ENCODE results near the gene LYPLAL1.

LYPLAL1 gene

GRCh38 chr1:219176168-219176567, 2.5 kb downstream of the LYPLAL1 start:
- H2AFZ ChIP-seq (ENCODE audit: low read length) = no peak overlapping the region
- peak overlapping the region; percentile 85 for H3K4me3 ChIP-seq (ENCODE audit: low read depth, low read length, poor library complexity, severe bottlenecking)

GRCh38 chr1:219177363-219177762, 3.7 kb downstream of the LYPLAL1 start:
- no peak overlapping the region for H3K4me3 ChIP-seq (ENCODE audit: low read depth, low read length, poor library complexity, severe bottlenecking)
- no peaks in the 10 kb centered on the region for H3K9me3 ChIP-seq (ENCODE audit: low read length)
- no peak overlapping the region; the same call in 1 of the 2 replicates for H3K9ac ChIP-seq (ENCODE audit: low read length)
- H3K36me3 ChIP-seq (ENCODE audit: insufficient read depth, low read length) = peaks cover 33% of the 10 kb centered on the region
- peak overlapping the region; percentile 97; the same call in 1 of the 2 replicates for H3K4me2 ChIP-seq (ENCODE audit: low read length)
- peaks cover 44% of the 10 kb centered on the region for H3K4me1 ChIP-seq (ENCODE audit: insufficient read depth, low read length, severe bottlenecking)
- H3K27me3 ChIP-seq (ENCODE audit: insufficient read depth, low read length) = no peaks in the 10 kb centered on the region
- peaks cover 15% of the 10 kb centered on the region for H3K79me2 ChIP-seq (ENCODE audit: insufficient read depth, low read length)
- H3F3A ChIP-seq (ENCODE audit: insufficient read depth, low read length) = no peaks in the 10 kb centered on the region; the same call in 1 of the 2 replicates
- no peak overlapping the region for H2AFZ ChIP-seq (ENCODE audit: low read length)
- TF ChIP-seq EZH2 (IDR thresholded peaks at IDR 0.05; ENCODE audit: borderline replicate concordance, low read length) (no peak), CTCF (IDR thresholded peaks at IDR 0.05; ENCODE audit: low read length) (no peak)
- no peaks in the 10 kb centered on the region for H4K20me1 ChIP-seq (ENCODE audit: insufficient read depth, low read length)
- no peaks in the 10 kb centered on the region for H3K9me2 ChIP-seq (ENCODE audit: low read depth, low read length)
- H3K27ac ChIP-seq (ENCODE audit: low read depth, low read length, poor library complexity, severe bottlenecking) = no peak overlapping the region

More at GRCh38 chr1:219176168-219176567, 2.5 kb downstream of the LYPLAL1 start:
- Histone ChIP-seq H3K36me3 (ENCODE audit: insufficient read depth, low read length) (peaks cover 28% of the 10 kb centered on the region), H3F3A (ENCODE audit: insufficient read depth, low read length) (no peaks in the 10 kb centered on the region; the same call in 1 of the 2 replicates), H3K27ac (ENCODE audit: low read depth, low read length, poor library complexity, severe bottlenecking) (peak overlapping the region; percentile 13), H3K79me2 (ENCODE audit: insufficient read depth, low read length) (peaks cover 15% of the 10 kb centered on the region), H4K20me1 (ENCODE audit: insufficient read depth, low read length) (no peaks in the 10 kb centered on the region), H3K4me1 (ENCODE audit: insufficient read depth, low read length, severe bottlenecking) (peaks cover 44% of the 10 kb centered on the region), H3K4me2 (ENCODE audit: low read length) (peak overlapping the region; percentile 97), H3K9ac (ENCODE audit: low read length) (no peak overlapping the region; the same call in 1 of the 2 replicates), H3K27me3 (ENCODE audit: insufficient read depth, low read length) (no peaks in the 10 kb centered on the region), H3K9me2 (ENCODE audit: low read depth, low read length) (no peaks in the 10 kb centered on the region), H3K9me3 (ENCODE audit: low read length) (no peaks in the 10 kb centered on the region)
- TF ChIP-seq CTCF (IDR thresholded peaks at IDR 0.05; ENCODE audit: low read length) = no peak
- TF ChIP-seq EZH2 (IDR thresholded peaks at IDR 0.05; ENCODE audit: borderline replicate concordance, low read length) = no peak

- Histone ChIP-seq H3K79me2 (ENCODE audit: insufficient read depth, low read length) (peaks cover 16% of the 10 kb centered on the region), H3K36me3 (ENCODE audit: insufficient read depth, low read length) (peaks cover 39% of the 10 kb centered on the region), H3K4me3 (ENCODE audit: low read depth, low read length, poor library complexity, severe bottlenecking) (no peak overlapping the region), H3K9me3 (ENCODE audit: low read length) (no peaks in the 10 kb centered on the region), H4K20me1 (ENCODE audit: insufficient read depth, low read length) (no peaks in the 10 kb centered on the region), H3K4me1 (ENCODE audit: insufficient read depth, low read length, severe bottlenecking) (peaks cover 44% of the 10 kb centered on the region), H3F3A (ENCODE audit: insufficient read depth, low read length) (no peaks in the 10 kb centered on the region; the same call in 1 of the 2 replicates), H3K9me2 (ENCODE audit: low read depth, low read length) (no peaks in the 10 kb centered on the region), H3K4me2 (ENCODE audit: low read length) (peak overlapping the region; percentile 97; the same call in 1 of the 2 replicates), H3K9ac (ENCODE audit: low read length) (no peak overlapping the region; the same call in 1 of the 2 replicates), H3K27ac (ENCODE audit: low read depth, low read length, poor library complexity, severe bottlenecking) (no peak overlapping the region), H2AFZ (ENCODE audit: low read length) (no peak overlapping the region), H3K27me3 (ENCODE audit: insufficient read depth, low read length) (no peaks in the 10 kb centered on the region)
- no peak for TF ChIP-seq EZH2 (IDR thresholded peaks at IDR 0.05; ENCODE audit: borderline replicate concordance, low read length)
- no peak for TF ChIP-seq CTCF (IDR thresholded peaks at IDR 0.05; ENCODE audit: low read length)
Observed at GRCh38 chr1:219177940-219178339, 4.3 kb downstream of the LYPLAL1 start.

Data from OCI-LY1 (cell line).